ENCODE results near the gene PUS1. TPM values are rescaled to one million over a fixed set of nuclear protein-coding genes. Genes with fewer than 3 reads are reported as not detected.

The PUS1 gene
- total and polyA plus RNA-seq, 10 of the 15 experiments (the other 5 are each of a cell fraction or from before 2014, with no cell fraction given): 1.3 to 74.2 (median 25.4) TPM

GRCh38 chr12:131920902-131921840, 7.9 kb upstream of the PUS1 start (continued):
- TF ChIP-seq, protein P1, sequence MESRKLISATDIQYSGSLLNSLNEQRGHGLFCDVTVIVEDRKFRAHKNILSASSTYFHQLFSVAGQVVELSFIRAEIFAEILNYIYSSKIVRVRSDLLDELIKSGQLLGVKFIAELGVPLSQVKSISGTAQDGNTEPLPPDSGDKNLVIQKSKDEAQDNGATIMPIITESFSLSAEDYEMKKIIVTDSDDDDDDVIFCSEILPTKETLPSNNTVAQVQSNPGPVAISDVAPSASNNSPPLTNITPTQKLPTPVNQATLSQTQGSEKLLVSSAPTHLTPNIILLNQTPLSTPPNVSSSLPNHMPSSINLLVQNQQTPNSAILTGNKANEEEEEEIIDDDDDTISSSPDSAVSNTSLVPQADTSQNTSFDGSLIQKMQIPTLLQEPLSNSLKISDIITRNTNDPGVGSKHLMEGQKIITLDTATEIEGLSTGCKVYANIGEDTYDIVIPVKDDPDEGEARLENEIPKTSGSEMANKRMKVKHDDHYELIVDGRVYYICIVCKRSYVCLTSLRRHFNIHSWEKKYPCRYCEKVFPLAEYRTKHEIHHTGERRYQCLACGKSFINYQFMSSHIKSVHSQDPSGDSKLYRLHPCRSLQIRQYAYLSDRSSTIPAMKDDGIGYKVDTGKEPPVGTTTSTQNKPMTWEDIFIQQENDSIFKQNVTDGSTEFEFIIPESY (IDR thresholded peaks at IDR 0.05): no peak
- no peak for TF ChIP-seq SMAD5 (IDR thresholded peaks at IDR 0.05; ENCODE audit: low read depth)
- TF ChIP-seq ELK1 (IDR thresholded peaks at IDR 0.05; ENCODE audit: low read depth, low read length): no peak
- no peak for TF ChIP-seq MXI1 (IDR thresholded peaks at IDR 0.05; ENCODE audit: low read depth, low read length)
- no peak for TF ChIP-seq POLR2A (IDR thresholded peaks at IDR 0.05; ENCODE audit: low read depth, low read length)
- TF ChIP-seq PAX5 (IDR thresholded peaks at IDR 0.05; ENCODE audit: borderline replicate concordance, low read depth, low read length): no peak
- no peak for TF ChIP-seq MEF2B (IDR thresholded peaks at IDR 0.05; ENCODE audit: partially characterized antibody, poor library complexity, severe bottlenecking)
- no peak for TF ChIP-seq GATAD2B (conservative IDR thresholded peaks at IDR 0.05; ENCODE audit: low read depth)
- no peak for TF ChIP-seq ZZZ3 (IDR thresholded peaks at IDR 0.05; ENCODE audit: control insufficient read depth, insufficient read length, low read depth)
- no peak for TF ChIP-seq IRF3 (IDR thresholded peaks at IDR 0.05)

Data from GM12878 (cell line).